Fibroblast of lung (primary cell): ENCODE data around the gene ABLIM2.

Source experiments
- EZH2 ChIP-seq: IDR thresholded peaks from 2 replicates; pipeline ENCODE4 v1.5.1; 2012; ENCODE audit warnings: low read length, control low read depth, mild to moderate bottlenecking; ENCODE audit errors: missing control alignments
- TF ChIP-seq, protein P1 (sequence below), 2 donors: IDR thresholded peaks in 1 of 2; conservative IDR thresholded peaks in 1 of 2; 1 replicate in 1 of 2; 2 replicates in 1 of 2; pipeline ENCODE4 v1.5.1; 2011 to 2012; ENCODE audit warnings: low read length in 2 of 2, control low read depth in 1 of 2, inconsistent platforms in 1 of 2, low read depth in 1 of 2, mild to moderate bottlenecking in 1 of 2

DNA sequence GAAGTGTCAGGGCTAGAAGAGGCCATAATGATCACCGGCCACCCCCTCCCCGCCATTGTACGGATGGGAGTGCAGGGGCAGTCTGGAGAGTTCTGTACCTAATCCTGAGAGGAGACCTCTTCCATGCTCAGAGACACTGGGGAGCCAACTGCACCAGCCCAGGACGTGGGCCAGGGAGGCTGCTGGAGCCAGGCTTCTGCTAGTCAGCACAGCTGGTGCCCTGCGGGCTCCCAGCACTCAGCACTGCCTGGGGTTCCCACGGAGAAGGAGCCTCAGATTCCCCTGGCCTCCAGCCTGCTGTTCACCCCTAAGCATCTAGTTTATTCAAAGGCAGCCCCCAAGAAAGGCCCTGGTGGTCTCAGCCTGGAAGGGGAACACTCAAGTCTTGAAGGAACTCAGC is 28.8 kb downstream of the ABLIM2 start:
- TF ChIP-seq, protein P1, sequence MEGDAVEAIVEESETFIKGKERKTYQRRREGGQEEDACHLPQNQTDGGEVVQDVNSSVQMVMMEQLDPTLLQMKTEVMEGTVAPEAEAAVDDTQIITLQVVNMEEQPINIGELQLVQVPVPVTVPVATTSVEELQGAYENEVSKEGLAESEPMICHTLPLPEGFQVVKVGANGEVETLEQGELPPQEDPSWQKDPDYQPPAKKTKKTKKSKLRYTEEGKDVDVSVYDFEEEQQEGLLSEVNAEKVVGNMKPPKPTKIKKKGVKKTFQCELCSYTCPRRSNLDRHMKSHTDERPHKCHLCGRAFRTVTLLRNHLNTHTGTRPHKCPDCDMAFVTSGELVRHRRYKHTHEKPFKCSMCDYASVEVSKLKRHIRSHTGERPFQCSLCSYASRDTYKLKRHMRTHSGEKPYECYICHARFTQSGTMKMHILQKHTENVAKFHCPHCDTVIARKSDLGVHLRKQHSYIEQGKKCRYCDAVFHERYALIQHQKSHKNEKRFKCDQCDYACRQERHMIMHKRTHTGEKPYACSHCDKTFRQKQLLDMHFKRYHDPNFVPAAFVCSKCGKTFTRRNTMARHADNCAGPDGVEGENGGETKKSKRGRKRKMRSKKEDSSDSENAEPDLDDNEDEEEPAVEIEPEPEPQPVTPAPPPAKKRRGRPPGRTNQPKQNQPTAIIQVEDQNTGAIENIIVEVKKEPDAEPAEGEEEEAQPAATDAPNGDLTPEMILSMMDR (conservative IDR thresholded peaks at IDR 0.05 in 1 of 2, IDR thresholded peaks at IDR 0.05 in 1 of 2; ENCODE audit: low read depth in 1 of 2, low read length in 2 of 2): no peak
- TF ChIP-seq EZH2: no peak
